ENCODE measurements around the gene FAM216B. TPM values are rescaled to one million over a fixed set of nuclear protein-coding genes. Genes with fewer than 3 reads are reported as not detected.

Gene FAM216B
- total and polyA plus RNA-seq, 9 of the 15 experiments (the other 6 are each of a cell fraction or from before 2014, with no cell fraction given): not detected

- TF ChIP-seq ATF6 (CRISPR knock-in tag; IDR thresholded peaks at IDR 0.05) (no peak), CREM (IDR thresholded peaks at IDR 0.05; ENCODE audit: low read depth) (peak; percentile 23; the same call in 1 of the 2 replicates), SUPT5H (IDR thresholded peaks at IDR 0.05) (no peak), ZBTB7A (IDR thresholded peaks at IDR 0.05; ENCODE audit: borderline replicate concordance, control insufficient read depth, low read depth, low read length) (no peak), XRCC3 (IDR thresholded peaks at IDR 0.05) (no peak), JUND (IDR thresholded peaks at IDR 0.05; ENCODE audit: borderline replicate concordance, low read depth, low read length) (peak; percentile 46; the same call in 1 of the 2 replicates), JUND (tag; IDR thresholded peaks at IDR 0.05; ENCODE audit: borderline replicate concordance, low read depth, low read length) (peak; percentile 60; the same call in 2 of the 3 replicates), ETV6 (IDR thresholded peaks at IDR 0.05; ENCODE audit: borderline replicate concordance in 1 of 2, low read depth in 2 of 2, low read length in 1 of 2) (no peak), ETV6 (CRISPR knock-in tag; IDR thresholded peaks at IDR 0.05; ENCODE audit: borderline replicate concordance) (no peak), MAFK (IDR thresholded peaks at IDR 0.05; ENCODE audit: low read length) (no peak), SMAD3 (CRISPR knock-in tag; conservative IDR thresholded peaks at IDR 0.05) (no peak), HNRNPLL (IDR thresholded peaks at IDR 0.05; ENCODE audit: low read depth, low read length, poor library complexity, severe bottlenecking) (no peak), HEY1 (CRISPR knock-in tag; IDR thresholded peaks at IDR 0.05; ENCODE audit: borderline replicate concordance) (no peak), ATF1 (CRISPR knock-in tag; IDR thresholded peaks at IDR 0.05) (no peak), ATF1 (tag; IDR thresholded peaks at IDR 0.05) (0 out of 2 replicates have a peak, but pooled peaks have one; percentile 19)
- TF ChIP-seq, protein P1, sequence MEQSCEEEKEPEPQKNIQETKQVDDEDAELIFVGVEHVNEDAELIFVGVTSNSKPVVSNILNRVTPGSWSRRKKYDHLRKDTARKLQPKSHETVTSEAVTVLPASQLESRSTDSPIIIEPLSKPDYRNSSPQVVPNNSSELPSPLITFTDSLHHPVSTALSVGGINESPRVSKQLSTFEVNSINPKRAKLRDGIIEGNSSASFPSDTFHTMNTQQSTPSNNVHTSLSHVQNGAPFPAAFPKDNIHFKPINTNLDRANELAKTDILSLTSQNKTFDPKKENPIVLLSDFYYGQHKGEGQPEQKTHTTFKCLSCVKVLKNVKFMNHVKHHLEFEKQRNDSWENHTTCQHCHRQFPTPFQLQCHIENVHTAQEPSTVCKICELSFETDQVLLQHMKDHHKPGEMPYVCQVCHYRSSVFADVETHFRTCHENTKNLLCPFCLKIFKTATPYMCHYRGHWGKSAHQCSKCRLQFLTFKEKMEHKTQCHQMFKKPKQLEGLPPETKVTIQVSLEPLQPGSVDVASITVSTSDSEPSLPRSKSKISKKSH (CRISPR knock-in tag; IDR thresholded peaks at IDR 0.05): no peak
- TF ChIP-seq, protein P2, sequence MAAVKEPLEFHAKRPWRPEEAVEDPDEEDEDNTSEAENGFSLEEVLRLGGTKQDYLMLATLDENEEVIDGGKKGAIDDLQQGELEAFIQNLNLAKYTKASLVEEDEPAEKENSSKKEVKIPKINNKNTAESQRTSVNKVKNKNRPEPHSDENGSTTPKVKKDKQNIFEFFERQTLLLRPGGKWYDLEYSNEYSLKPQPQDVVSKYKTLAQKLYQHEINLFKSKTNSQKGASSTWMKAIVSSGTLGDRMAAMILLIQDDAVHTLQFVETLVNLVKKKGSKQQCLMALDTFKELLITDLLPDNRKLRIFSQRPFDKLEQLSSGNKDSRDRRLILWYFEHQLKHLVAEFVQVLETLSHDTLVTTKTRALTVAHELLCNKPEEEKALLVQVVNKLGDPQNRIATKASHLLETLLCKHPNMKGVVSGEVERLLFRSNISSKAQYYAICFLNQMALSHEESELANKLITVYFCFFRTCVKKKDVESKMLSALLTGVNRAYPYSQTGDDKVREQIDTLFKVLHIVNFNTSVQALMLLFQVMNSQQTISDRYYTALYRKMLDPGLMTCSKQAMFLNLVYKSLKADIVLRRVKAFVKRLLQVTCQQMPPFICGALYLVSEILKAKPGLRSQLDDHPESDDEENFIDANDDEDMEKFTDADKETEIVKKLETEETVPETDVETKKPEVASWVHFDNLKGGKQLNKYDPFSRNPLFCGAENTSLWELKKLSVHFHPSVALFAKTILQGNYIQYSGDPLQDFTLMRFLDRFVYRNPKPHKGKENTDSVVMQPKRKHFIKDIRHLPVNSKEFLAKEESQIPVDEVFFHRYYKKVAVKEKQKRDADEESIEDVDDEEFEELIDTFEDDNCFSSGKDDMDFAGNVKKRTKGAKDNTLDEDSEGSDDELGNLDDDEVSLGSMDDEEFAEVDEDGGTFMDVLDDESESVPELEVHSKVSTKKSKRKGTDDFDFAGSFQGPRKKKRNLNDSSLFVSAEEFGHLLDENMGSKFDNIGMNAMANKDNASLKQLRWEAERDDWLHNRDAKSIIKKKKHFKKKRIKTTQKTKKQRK (IDR thresholded peaks at IDR 0.05; ENCODE audit: borderline replicate concordance, low read depth, low read length): no peak
- TF ChIP-seq, protein P3, sequence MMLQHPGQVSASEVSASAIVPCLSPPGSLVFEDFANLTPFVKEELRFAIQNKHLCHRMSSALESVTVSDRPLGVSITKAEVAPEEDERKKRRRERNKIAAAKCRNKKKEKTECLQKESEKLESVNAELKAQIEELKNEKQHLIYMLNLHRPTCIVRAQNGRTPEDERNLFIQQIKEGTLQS (IDR thresholded peaks at IDR 0.05): peak; percentile 79
- TF ChIP-seq, protein P3 (CRISPR knock-in tag; conservative IDR thresholded peaks at IDR 0.05): no peak
These were observed 18.5 kb upstream of the FAM216B start (continued) for GRCh38 chr13:42762917-42763316.

Data from K562 (cell line).